H1 (cell line): Measurements from ENCODE around the gene DCTN2. TPM values are rescaled to one million over a fixed set of nuclear protein-coding genes. Genes with fewer than 3 reads are reported as not detected.

Experiments
- CTCF ChIA-PET: fragments of 300-600 bp; sonication (Branson Sonifier 250); formaldehyde crosslinking; loops from one replicate; lab custom pipeline; 2021; ENCODE audit not compliant: partially characterized antibody; lab: Charles Lee
- POLR2A ChIA-PET: fragments of 300-600 bp; sonication (Branson Sonifier 250); formaldehyde crosslinking; loops from one replicate; lab custom pipeline; 2021; ENCODE audit warnings: inconsistent platforms; ENCODE audit not compliant: partially characterized antibody; lab: Charles Lee
- DNase-seq, 2 experiments: peaks; one replicate each; pipeline versions ENCODE4 v3.0.0 to v3.0.0-alpha.2; 2010 to 2022; ENCODE audit warnings: low spot score in 2 of 2, low read depth in 1 of 2, mixed read lengths in 1 of 2
- FAIRE-seq: peaks from 2 replicates; lab custom pipeline; 2011; peaks lifted over from hg19 to GRCh38; lab: Jason Lieb, UNC
- H2AFZ ChIP-seq: 2 replicates; pipeline ENCODE4 v1.8.1; 2012; ENCODE audit warnings: low read length, inconsistent platforms
- H2AK5ac ChIP-seq: 2 replicates; pipeline ENCODE4 v1.6.1; 2013; ENCODE audit warnings: low read depth, low read length
- H2BK120ac ChIP-seq: replicated peaks from 2 replicates; pipeline ENCODE3; 2013; ENCODE audit warnings: low read depth, low read length, inconsistent platforms
- H2BK12ac ChIP-seq: 2 replicates; pipeline ENCODE4 v1.6.1; 2013; ENCODE audit warnings: low read depth, low read length
- H2BK15ac ChIP-seq: 2 replicates; pipeline ENCODE4 v1.6.1; 2013; ENCODE audit warnings: low read length
- H2BK20ac ChIP-seq: 2 replicates; pipeline ENCODE4 v1.6.1; 2013; ENCODE audit warnings: low read length
- H2BK5ac ChIP-seq: 2 replicates; pipeline ENCODE4 v1.6.1; 2013; ENCODE audit warnings: low read depth, low read length
- H3K14ac ChIP-seq: 2 replicates; pipeline ENCODE4 v1.6.1; 2013; ENCODE audit warnings: inconsistent platforms; ENCODE audit not compliant: insufficient read length
- H3K18ac ChIP-seq: 2 replicates; pipeline ENCODE4 v1.6.1; 2013; ENCODE audit warnings: low read length; ENCODE audit errors: extremely low read depth
- H3K23ac ChIP-seq: 2 replicates; pipeline ENCODE4 v1.6.1; 2013; ENCODE audit warnings: inconsistent platforms; ENCODE audit not compliant: insufficient read length
- H3K23me2 ChIP-seq: 2 replicates; pipeline ENCODE4 v1.6.1; 2013; ENCODE audit warnings: low read depth, low read length
- H3K27ac ChIP-seq: 2 replicates; pipeline ENCODE4 v1.6.1; 2011; ENCODE audit warnings: low read depth, low read length, inconsistent platforms
- H3K27me3 ChIP-seq, 4 experiments: replicated peaks in 1 of 4; 1 replicate in 1 of 4; 2 replicates in 3 of 4; pipeline versions ENCODE4 v1.6.1 to v1.8.1; 2011 to 2013; ENCODE audit warnings: low read length in 3 of 4, mild to moderate bottlenecking in 3 of 4, inconsistent platforms in 2 of 4, mixed read lengths in 2 of 4, moderate library complexity in 1 of 4; ENCODE audit not compliant: control insufficient read depth in 3 of 4, insufficient read depth in 3 of 4; ENCODE audit errors: extremely low read depth in 1 of 4
- H3K36me3 ChIP-seq, 4 experiments: 2 replicates each; pipeline versions ENCODE4 v1.6.1 to v1.8.1; 2011 to 2013; ENCODE audit warnings: mild to moderate bottlenecking in 4 of 4, low read length in 3 of 4, moderate library complexity in 2 of 4, control low read depth in 1 of 4, inconsistent platforms in 1 of 4; ENCODE audit not compliant: insufficient read depth in 4 of 4, control insufficient read depth in 2 of 4
- H3K4ac ChIP-seq: replicated peaks from 2 replicates; pipeline ENCODE3; 2013; ENCODE audit warnings: low read length, low read depth, mixed read lengths, inconsistent platforms; ENCODE audit not compliant: insufficient read length
- H3K4me1 ChIP-seq, 4 experiments: replicated peaks in 1 of 4; 1 replicate in 1 of 4; 2 replicates in 3 of 4; pipeline versions ENCODE4 v1.6.1 to v1.8.1; 2011 to 2013; ENCODE audit warnings: low read length in 3 of 4, inconsistent platforms in 2 of 4, mixed read lengths in 1 of 4; ENCODE audit not compliant: insufficient read depth in 4 of 4, control insufficient read depth in 3 of 4
- H3K4me2 ChIP-seq, 2 experiments: 2 replicates each; pipeline versions ENCODE4 v1.6.1 to v1.8.1; 2011 to 2013; ENCODE audit warnings: low read depth in 2 of 2, low read length in 2 of 2, control low read depth in 1 of 2, inconsistent platforms in 1 of 2, mild to moderate bottlenecking in 1 of 2; ENCODE audit not compliant: insufficient read depth in 1 of 2
- H3K4me3 ChIP-seq, 4 experiments: fragments of 200-600, 300-600 bp in 1 of 4; sonication (generic), shearing (Covaris generic), sonication (Bioruptor Twin) in 1 of 4; 2 replicates each; pipeline versions ENCODE4 v1.5.1 to v1.8.1; 2011 to 2016; ENCODE audit warnings: low read length in 4 of 4, low read depth in 3 of 4, control low read depth in 2 of 4, inconsistent platforms in 2 of 4, mild to moderate bottlenecking in 2 of 4, mixed read lengths in 1 of 4, moderate library complexity in 1 of 4; ENCODE audit not compliant: insufficient read depth in 2 of 4; ENCODE audit errors: extremely low read depth in 1 of 4
- H3K56ac ChIP-seq: replicated peaks from 2 replicates; pipeline ENCODE3; 2013; ENCODE audit warnings: low read depth, mild to moderate bottlenecking, mixed read lengths, low read length, inconsistent platforms; ENCODE audit not compliant: insufficient read length
- H3K79me1 ChIP-seq: 2 replicates; pipeline ENCODE4 v1.6.1; 2013; ENCODE audit warnings: low read depth, low read length, control low read depth
- H3K79me2 ChIP-seq, 2 experiments: 2 replicates each; pipeline versions ENCODE4 v1.6.1 to v1.8.1; 2012 to 2013; ENCODE audit warnings: low read length in 2 of 2, mild to moderate bottlenecking in 2 of 2, inconsistent platforms in 1 of 2; ENCODE audit not compliant: insufficient read depth in 2 of 2, control insufficient read depth in 1 of 2
- H3K9ac ChIP-seq, 4 experiments: replicated peaks in 1 of 4; 1 replicate in 1 of 4; 2 replicates in 3 of 4; pipeline versions ENCODE4 v1.6.1 to v1.8.1; 2011 to 2013; ENCODE audit warnings: low read depth in 3 of 4, low read length in 3 of 4, control low read depth in 2 of 4, mild to moderate bottlenecking in 2 of 4, moderate library complexity in 2 of 4, inconsistent platforms in 1 of 4; ENCODE audit errors: extremely low read depth in 1 of 4
- H3K9me3 ChIP-seq, 2 experiments: 2 replicates each; pipeline versions ENCODE4 v1.6.1 to v1.8.1; 2012 to 2013; ENCODE audit warnings: mild to moderate bottlenecking in 2 of 2, moderate library complexity in 2 of 2, control low read depth in 1 of 2, inconsistent platforms in 1 of 2, low read depth in 1 of 2, low read length in 1 of 2, mixed read lengths in 1 of 2; ENCODE audit not compliant: insufficient read depth in 2 of 2
- H4K20me1 ChIP-seq, 2 experiments: replicated peaks in 1 of 2; 2 replicates each; pipeline versions ENCODE3 to v1.8.1; 2011 to 2013; ENCODE audit warnings: inconsistent platforms in 2 of 2, low read length in 2 of 2, mild to moderate bottlenecking in 1 of 2; ENCODE audit not compliant: insufficient read depth in 2 of 2, control insufficient read depth in 1 of 2
- H4K5ac ChIP-seq: 2 replicates; pipeline ENCODE4 v1.6.1; 2013; ENCODE audit warnings: low read length, low read depth, mixed read lengths, inconsistent platforms; ENCODE audit not compliant: insufficient read length
- H4K8ac ChIP-seq: 2 replicates; pipeline ENCODE4 v1.8.0; 2013; ENCODE audit warnings: mild to moderate bottlenecking, moderate library complexity, low read length, inconsistent platforms; ENCODE audit not compliant: insufficient read depth; ENCODE audit errors: extremely low read depth
- H4K91ac ChIP-seq: replicated peaks from 2 replicates; pipeline ENCODE3; 2013; ENCODE audit warnings: low read length, mixed read lengths, inconsistent platforms; ENCODE audit not compliant: insufficient read length
- EGR1 ChIP-seq: IDR thresholded peaks from 2 replicates; pipeline ENCODE4 v1.6.1; 2011; ENCODE audit warnings: low read depth, low read length, borderline replicate concordance
- POLR2A ChIP-seq, 2 experiments: IDR thresholded peaks; 1 replicate in 1 of 2; 2 replicates in 1 of 2; pipeline ENCODE4 v1.6.1; 2011; ENCODE audit warnings: low read depth in 2 of 2, low read length in 2 of 2, mild to moderate bottlenecking in 2 of 2; ENCODE audit errors: control extremely low read depth in 1 of 2
- POLR2AphosphoS5 ChIP-seq: IDR thresholded peaks from 2 replicates; pipeline ENCODE4 v1.6.1; 2011; ENCODE audit warnings: low read depth, low read length
- WGBS, 2 experiments: shearing (Covaris generic) in 1 of 2; methylation state at CpG; one replicate each; pipeline versions ENCODE4 v1.1.6 to v1.1.7; 2013 to 2015; ENCODE audit warnings: low lambda C conversion rate in 2 of 2, mixed read lengths in 2 of 2, inconsistent platforms in 1 of 2, low coverage in 1 of 2, missing lambda C conversion rate in 1 of 2; ENCODE audit not compliant: insufficient replicate concordance in 2 of 2, insufficient coverage in 1 of 2, insufficient read length in 1 of 2; ENCODE audit errors: extremely low coverage in 1 of 2, missing lambda C conversion rate in 1 of 2; 5-methylcytosine and 5-hydroxymethylcytosine counted together
- polyA plus RNA-seq, 7 experiments: library from polyadenylated mRNA; depleted of rRNA in 3 of 7; stranded (reverse) in 5 of 7; unstranded in 2 of 7; fragments of >200 nt in 5 of 7; fragments of 200-250 nt in 2 of 7; gene quantifications; 1 replicate in 5 of 7; 2 replicates in 1 of 7; 4 replicates in 1 of 7; pipeline versions ENCODE4 v1.2.1 to v1.2.3, GENCODE V29; 2011 to 2013; ENCODE audit warnings: missing spikeins in 2 of 7, mixed read lengths in 2 of 7
- total RNA-seq: library from RNA; stranded (reverse); fragmentation: NEBNext Ultra II Directional; extraction: Animal tissue kit (Norgen Biotek cat#: 25700); gene quantifications from 2 replicates; pipeline ENCODE4 v1.2.1, GENCODE V29; 2021

DCTN2 gene
- total and polyA plus RNA-seq, 2 of the 8 experiments (the other 6 are each of a cell fraction or from before 2014, with no cell fraction given), result 90.3 to 91.9 TPM

DNA sequence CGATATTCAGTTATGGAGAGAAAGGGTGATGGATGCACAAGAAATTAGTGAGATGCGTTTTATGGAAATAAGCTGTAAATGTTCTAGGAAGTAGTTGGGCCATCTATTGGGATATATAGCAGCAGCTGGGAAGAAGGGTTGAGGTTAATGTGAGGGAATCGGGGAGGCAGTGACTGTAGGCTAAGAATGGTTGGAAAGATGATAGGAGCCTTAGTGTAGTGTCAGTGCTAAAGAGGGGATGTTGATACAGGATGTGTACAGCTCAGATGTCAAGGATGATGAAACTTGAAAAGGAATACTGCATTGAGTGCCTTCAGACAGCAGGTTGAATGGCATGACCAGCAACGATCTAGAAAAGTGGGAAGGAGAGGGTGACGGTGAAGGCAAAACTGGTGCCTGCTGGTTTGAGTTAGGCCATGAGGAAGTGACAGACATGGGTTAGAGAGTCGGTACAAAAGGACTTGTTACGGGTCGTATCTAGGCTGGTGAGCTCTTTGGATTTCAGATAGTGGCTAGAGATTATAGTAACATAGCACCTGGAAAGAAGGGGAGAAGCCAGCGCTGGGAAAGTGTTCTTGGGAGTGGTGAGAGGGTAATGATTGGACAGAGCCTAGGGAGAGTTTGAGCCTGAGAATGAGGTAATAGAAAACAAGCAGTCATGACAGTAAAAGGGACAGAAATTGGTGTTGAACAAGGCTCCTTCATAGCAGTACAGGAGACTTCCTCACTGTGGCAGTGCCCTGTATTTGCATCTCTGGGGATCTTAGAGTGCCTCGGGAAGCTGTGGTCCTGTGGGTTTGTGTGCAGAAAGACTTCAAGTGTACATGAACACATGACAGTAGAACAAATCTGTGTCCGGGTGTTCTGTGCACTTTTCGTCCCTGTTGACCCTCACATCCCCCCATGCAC lies 49.5 kb downstream of the DCTN2 start:
- Histone ChIP-seq H3K9ac (peak overlapping the region in 1 of 4 experiments; percentile 7; a peak in 1 of 7 replicates), H3K79me2 (peaks cover 0 to 6% of the 10 kb centered on the region in 2 experiments; a peak in 1 of 4 replicates), H3K4me3 (no peak overlapping the region), H3K23me2 (peaks cover 1% of the 10 kb centered on the region; the same call in 1 of the 2 replicates), H2BK12ac (no peak overlapping the region), H4K91ac (no peak overlapping the region), H3K9me3 (no peaks in the 10 kb centered on the region; a peak in 1 of 4 replicates), H3K4ac (no peak overlapping the region), H3K18ac (no peak overlapping the region), H3K36me3 (peaks cover 30 to 82% (median 59%) of the 10 kb centered on the region in 4 experiments), H4K20me1 (peaks cover 0 to 2% of the 10 kb centered on the region in 2 experiments), H2BK15ac (no peak overlapping the region), H3K14ac (no peak overlapping the region), H3K79me1 (peaks cover 5% of the 10 kb centered on the region; the same call in 1 of the 2 replicates), H3K27me3 (no peaks in the 10 kb centered on the region), H2BK5ac (peak overlapping the region; percentile 12; the same call in 1 of the 2 replicates), H3K4me1 (no peaks in the 10 kb centered on the region), H2AFZ (no peak overlapping the region), H2BK120ac (no peak overlapping the region), H3K4me2 (no peak overlapping the region), H4K5ac (no peak overlapping the region), H4K8ac (no peak overlapping the region), H3K56ac (no peak overlapping the region), H2AK5ac (no peak overlapping the region), H2BK20ac (no peak overlapping the region), H3K27ac (no peak overlapping the region; the same call in 1 of the 2 replicates), H3K23ac (no peak overlapping the region)
- 92% methylated on average over 12 of the region's 12 CpGs; no CpG with 5 or more reads in 1 of the 2 experiments for WGBS, 2 experiments
- FAIRE-seq (no peak), DNase-seq (no peak)
- no peak for TF ChIP-seq EGR1
- TF ChIP-seq POLR2AphosphoS5, result peak; percentile 43
- peak in 1 of 2 experiments; percentile 51; a peak in 2 of 3 replicates for TF ChIP-seq POLR2A (IDR thresholded peaks at IDR 0.05; ENCODE audit: control extremely low read depth in 1 of 2, low read depth in 2 of 2, low read length in 2 of 2)
- ChIA-PET CTCF (interaction anchor here (0.6 to 2.5 kb wide), 6 partner anchors 9 to 85 kb away, joined by 3 to 9 read pairs (median 4); partner anchors contain the start of gene MARS1), POLR2A (interaction anchor here (0.6 to 1.5 kb wide), 8 partner anchors 34 to 326 kb away, joined by 3 to 4 read pairs (median 3); no protein-coding TSS in a partner anchor)
